Fibroblast of villous mesenchyme (primary cell): ENCODE results near the gene SPTB. TPM values are rescaled to one million over a fixed set of nuclear protein-coding genes. Genes with fewer than 3 reads are reported as not detected.
A peak's percentile ranks its signal among the peaks of the same experiment; 100 is the strongest.
"Not testable (repeated sequence)": the region's sequence is repeated elsewhere in the genome, so short reads cannot be mapped to it uniquely, and the experiment has no call there.

Experiments used
- DNase-seq: peaks from one replicate; pipeline ENCODE4 v3.0.0-alpha.2; 2010; ENCODE audit warnings: low read depth
- H3K4me3 ChIP-seq: 2 replicates; pipeline ENCODE4 v1.5.1; 2011; ENCODE audit warnings: low read depth, mild to moderate bottlenecking, low read length
- CTCF ChIP-seq: IDR thresholded peaks from 2 replicates; pipeline ENCODE4 v1.5.1; 2012; ENCODE audit warnings: low read depth, mild to moderate bottlenecking, low read length; ENCODE audit not compliant: insufficient read depth
- total RNA-seq: library from RNA; depleted of rRNA; stranded (reverse); fragments of >200 nt; gene quantifications from 2 replicates; pipeline ENCODE4 v1.2.3, GENCODE V29; 2012

Gene SPTB
- total RNA-seq, 1 donor, result under 0.01 TPM

DNA sequence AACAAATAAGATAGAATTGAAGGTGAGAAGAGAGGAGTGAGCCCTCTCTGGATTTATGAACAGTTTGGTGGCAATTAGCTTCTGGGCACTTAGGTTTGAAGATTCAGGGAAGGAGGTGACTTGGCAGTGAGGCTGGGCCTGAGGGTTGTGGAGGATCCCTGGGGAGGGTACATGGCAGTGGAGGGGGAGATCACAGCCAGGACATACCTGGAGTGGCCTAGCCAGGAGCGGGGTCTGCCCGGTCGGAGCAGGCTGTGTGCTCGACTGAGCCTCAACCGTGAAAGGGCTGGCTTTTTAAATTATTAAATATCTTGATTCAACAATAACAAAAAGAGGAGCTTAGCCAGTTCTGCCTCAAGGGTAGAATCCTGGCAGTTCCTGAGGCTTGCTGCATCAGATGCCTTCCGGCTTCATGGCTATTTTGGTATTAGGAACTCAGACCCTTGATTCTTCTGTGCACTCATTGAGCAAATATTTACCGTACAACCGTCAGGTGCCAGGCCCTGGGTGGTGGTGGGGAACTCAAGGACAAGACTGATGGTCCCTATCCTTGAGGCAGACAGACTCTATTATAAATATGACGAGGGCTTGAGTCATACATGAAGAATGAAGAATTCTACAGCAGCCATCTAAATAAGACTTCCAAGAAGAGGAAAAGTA lies 73.4 kb downstream of the SPTB start:
- no peak overlapping the region for H3K4me3 ChIP-seq
- TF ChIP-seq CTCF, result no peak
- DNase-seq, result peak; percentile 34

- not testable (repeated sequence) for H3K4me3 ChIP-seq
Measured at GRCh38 chr14:64805646-64806045, 74.1 kb downstream of the SPTB start.

GRCh38 chr14:64804754-64805260 lies 74.9 kb downstream of the SPTB start:
- no peak for TF ChIP-seq CTCF
- no peak for DNase-seq
- H3K4me3 ChIP-seq, result no peak overlapping the region

More at GRCh38 chr14:64805646-64806045, 74.1 kb downstream of the SPTB start:
- not testable (repeated sequence) for DNase-seq

- no peak overlapping the region for H3K4me3 ChIP-seq
- DNase-seq, result peak; percentile 10
- peak; percentile 49 for TF ChIP-seq CTCF
Measured at GRCh38 chr14:64801800-64802199, 77.9 kb downstream of the SPTB start.

- H3K4me3 ChIP-seq, result no peak overlapping the region
- DNase-seq, result no peak
- TF ChIP-seq CTCF, result no peak
Measured at GRCh38 chr14:64801046-64801445, 78.7 kb downstream of the SPTB start.

- no peak overlapping the region for H3K4me3 ChIP-seq
- TF ChIP-seq CTCF, result peak; percentile 61
- DNase-seq, result peak; percentile 31
Measured at GRCh38 chr14:64800000-64800399, 79.7 kb downstream of the SPTB start.

DNA sequence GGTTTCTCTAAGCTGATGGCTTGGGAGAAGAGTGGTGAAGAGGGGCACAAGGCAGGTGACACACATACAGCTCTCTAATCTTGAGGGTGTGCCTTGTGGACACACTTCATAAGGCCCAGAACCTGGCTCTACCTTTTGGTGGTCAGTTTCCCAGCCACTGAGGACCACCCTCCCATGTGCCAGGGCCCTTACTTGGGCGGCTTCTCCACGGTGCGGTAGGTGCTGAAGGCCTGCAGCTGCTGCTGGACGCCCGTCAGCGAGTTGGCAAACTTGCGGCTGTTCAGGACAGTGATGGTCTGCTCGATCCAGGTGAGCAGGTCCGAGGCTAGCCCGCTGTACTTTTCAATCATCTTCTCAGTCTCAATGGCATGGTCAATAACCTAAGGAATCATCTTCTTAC lies 80.2 kb downstream of the SPTB start:
- no peak overlapping the region for H3K4me3 ChIP-seq
- TF ChIP-seq CTCF, result no peak
- DNase-seq, result no peak
